Transverse colon (tissue), 4 donors: ENCODE results near the gene IL18BP.

Source experiments
- CTCF ChIP-seq, 5 experiments: fragments of 200-600 bp in 3 of 5; fragments of 450-650 bp in 2 of 5; sonication (generic) in 3 of 5; IDR thresholded peaks; 1 replicate in 2 of 5; 2 replicates in 3 of 5; pipeline ENCODE4 v1.5.1; 2016 to 2017; ENCODE audit warnings: antibody characterized with exemption in 5 of 5, inconsistent platforms in 3 of 5, mild to moderate bottlenecking in 2 of 5, moderate library complexity in 1 of 5
- POLR2A ChIP-seq: fragments of 450-650 bp; IDR thresholded peaks from one replicate; pipeline ENCODE4 v1.6.1; 2016; ENCODE audit warnings: antibody characterized with exemption, mild to moderate bottlenecking, moderate library complexity
- POLR2AphosphoS5 ChIP-seq, 3 donors: sonication (generic); formaldehyde crosslinking; IDR thresholded peaks; one replicate each; pipeline ENCODE4 v1.6.1; 2016; ENCODE audit warnings: antibody characterized with exemption in 3 of 3

DNA sequence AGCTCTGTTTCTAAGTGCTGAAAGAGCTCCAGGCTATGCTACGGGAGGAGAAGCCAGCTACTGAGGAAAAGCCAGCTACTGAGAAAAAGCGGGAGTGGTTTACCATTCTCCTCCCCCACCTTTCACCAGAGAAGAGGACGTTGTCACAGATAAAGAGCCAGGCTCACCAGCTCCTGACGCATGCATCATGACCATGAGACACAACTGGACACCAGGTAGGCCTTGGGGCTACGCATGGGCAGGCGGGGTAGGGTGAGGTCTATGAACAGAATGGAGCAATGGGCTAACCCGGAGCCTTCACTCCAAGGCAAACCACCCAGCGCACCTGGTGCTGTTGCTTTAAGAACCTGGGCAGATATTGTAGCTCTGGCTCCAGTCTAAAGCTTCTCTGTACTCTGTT lies 1.1 kb downstream of the IL18BP start:
- TF ChIP-seq POLR2AphosphoS5 (IDR thresholded peaks at IDR 0.05): no peak
- no peak for TF ChIP-seq CTCF (IDR thresholded peaks at IDR 0.05)
- no peak for TF ChIP-seq POLR2A
